B cell (primary cell): ENCODE measurements around the gene SSR1.

ENCODE experiments used
- EZH2 ChIP-seq: IDR thresholded peaks from 2 replicates; pipeline ENCODE4 v1.6.1; 2012; ENCODE audit warnings: borderline replicate concordance, low read depth, mild to moderate bottlenecking, moderate library complexity, low read length; ENCODE audit not compliant: insufficient read depth, poor library complexity, severe bottlenecking
- TF ChIP-seq, protein P1 (sequence below): fragments of 200-600 bp; IDR thresholded peaks from one replicate; pipeline ENCODE4 v1.8.0; 2022; ENCODE audit warnings: antibody characterized with exemption, mild to moderate bottlenecking

DNA sequence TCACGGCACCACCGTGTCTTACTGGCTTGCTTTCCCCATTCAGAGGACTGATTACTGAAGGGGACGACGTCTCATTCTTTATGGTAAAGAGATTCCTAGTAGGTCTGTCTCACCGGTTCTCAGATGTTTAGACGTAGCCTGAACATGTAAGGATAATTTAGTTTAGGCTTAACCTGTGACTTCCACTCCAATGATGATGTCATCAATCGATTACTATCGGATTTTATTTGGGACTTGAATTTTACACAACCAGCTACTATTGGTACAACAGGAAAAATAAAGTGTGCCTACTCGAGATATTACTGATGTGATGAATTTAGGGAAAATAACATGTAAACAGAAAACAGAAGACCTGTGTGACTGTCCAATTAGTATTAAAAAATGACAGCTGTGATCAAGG is 4.5 kb upstream of the SSR1 start:
- TF ChIP-seq, protein P1, sequence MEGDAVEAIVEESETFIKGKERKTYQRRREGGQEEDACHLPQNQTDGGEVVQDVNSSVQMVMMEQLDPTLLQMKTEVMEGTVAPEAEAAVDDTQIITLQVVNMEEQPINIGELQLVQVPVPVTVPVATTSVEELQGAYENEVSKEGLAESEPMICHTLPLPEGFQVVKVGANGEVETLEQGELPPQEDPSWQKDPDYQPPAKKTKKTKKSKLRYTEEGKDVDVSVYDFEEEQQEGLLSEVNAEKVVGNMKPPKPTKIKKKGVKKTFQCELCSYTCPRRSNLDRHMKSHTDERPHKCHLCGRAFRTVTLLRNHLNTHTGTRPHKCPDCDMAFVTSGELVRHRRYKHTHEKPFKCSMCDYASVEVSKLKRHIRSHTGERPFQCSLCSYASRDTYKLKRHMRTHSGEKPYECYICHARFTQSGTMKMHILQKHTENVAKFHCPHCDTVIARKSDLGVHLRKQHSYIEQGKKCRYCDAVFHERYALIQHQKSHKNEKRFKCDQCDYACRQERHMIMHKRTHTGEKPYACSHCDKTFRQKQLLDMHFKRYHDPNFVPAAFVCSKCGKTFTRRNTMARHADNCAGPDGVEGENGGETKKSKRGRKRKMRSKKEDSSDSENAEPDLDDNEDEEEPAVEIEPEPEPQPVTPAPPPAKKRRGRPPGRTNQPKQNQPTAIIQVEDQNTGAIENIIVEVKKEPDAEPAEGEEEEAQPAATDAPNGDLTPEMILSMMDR = no peak
- no peak for TF ChIP-seq EZH2
